ENCODE data around the gene LIMK2. TPM values are rescaled to one million over a fixed set of nuclear protein-coding genes. Genes with fewer than 3 reads are reported as not detected.

The LIMK2 gene
- total RNA-seq, 1 donor from 2014 or later: 248 TPM

GRCh38 chr22:31321421-31321820, 109.3 kb downstream of the LIMK2 start:
- no peaks in the 10 kb centered on the region for H3K27me3 Mint-ChIP-seq (ENCODE audit: unreplicated experiment)
- no peak overlapping the region for H3K4me3 Mint-ChIP-seq (ENCODE audit: unreplicated experiment)
- peaks cover 17% of the 10 kb centered on the region for H3K36me3 Mint-ChIP-seq (ENCODE audit: low read depth, unreplicated experiment)
- TF ChIP-seq, protein P1, sequence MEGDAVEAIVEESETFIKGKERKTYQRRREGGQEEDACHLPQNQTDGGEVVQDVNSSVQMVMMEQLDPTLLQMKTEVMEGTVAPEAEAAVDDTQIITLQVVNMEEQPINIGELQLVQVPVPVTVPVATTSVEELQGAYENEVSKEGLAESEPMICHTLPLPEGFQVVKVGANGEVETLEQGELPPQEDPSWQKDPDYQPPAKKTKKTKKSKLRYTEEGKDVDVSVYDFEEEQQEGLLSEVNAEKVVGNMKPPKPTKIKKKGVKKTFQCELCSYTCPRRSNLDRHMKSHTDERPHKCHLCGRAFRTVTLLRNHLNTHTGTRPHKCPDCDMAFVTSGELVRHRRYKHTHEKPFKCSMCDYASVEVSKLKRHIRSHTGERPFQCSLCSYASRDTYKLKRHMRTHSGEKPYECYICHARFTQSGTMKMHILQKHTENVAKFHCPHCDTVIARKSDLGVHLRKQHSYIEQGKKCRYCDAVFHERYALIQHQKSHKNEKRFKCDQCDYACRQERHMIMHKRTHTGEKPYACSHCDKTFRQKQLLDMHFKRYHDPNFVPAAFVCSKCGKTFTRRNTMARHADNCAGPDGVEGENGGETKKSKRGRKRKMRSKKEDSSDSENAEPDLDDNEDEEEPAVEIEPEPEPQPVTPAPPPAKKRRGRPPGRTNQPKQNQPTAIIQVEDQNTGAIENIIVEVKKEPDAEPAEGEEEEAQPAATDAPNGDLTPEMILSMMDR (IDR thresholded peaks at IDR 0.05; ENCODE audit: unreplicated experiment): no peak
- no peak for DNase-seq (ENCODE audit: low spot score)
- no peak overlapping the region for H3K27ac Mint-ChIP-seq (ENCODE audit: unreplicated experiment)
- H3K9me3 Mint-ChIP-seq (ENCODE audit: unreplicated experiment): no peaks in the 10 kb centered on the region
- H3K4me1 Mint-ChIP-seq (ENCODE audit: unreplicated experiment): no peaks in the 10 kb centered on the region

DNA sequence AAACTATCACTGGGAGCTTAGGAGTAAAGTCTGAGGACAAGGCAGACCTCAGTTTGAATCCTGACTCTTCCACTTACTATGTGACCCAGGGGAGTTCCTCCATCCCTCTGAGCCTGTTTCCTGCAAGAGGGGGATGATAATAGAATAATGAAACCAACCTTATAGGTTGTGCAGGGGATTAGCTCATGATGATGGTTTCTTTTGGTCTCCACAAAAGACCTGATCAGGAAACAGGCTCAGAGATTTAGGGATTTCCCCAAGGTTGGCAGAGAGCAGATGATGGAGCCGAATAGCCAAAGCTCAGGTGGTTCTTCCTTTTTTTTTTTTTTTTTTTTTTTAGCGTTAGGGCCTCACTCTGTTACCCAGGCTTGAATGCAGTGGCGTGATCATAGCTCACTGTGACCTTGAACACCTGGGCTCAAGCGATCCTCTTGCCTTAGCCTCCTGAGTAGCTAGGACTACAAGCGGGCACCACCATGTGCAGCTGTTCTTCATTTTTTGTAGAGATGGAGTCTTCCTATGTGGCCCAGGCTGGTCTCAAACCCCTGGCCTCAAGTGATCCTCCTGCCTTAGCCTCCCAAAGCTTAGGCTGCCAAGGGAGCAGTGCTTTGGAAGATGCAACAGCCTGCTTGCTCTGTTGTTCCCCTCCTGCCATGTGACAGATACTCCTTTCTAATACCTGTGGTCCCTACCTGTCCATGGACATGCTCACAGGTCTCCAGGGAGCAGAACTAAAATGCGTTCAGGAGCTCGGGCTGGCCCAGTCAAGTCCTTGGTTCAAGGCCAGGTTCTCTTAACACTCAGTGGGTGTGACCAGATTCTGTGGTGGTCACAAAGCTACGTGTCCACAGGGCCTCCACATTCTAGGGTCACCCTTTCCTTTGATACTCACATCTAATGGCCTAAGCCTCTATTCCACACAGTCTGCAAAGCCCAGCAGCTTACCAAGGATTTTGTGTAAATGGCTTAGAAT, 111.8 kb downstream of the LIMK2 start:
- no peak overlapping the region for H3K27ac Mint-ChIP-seq (ENCODE audit: unreplicated experiment)
- H3K9me3 Mint-ChIP-seq (ENCODE audit: unreplicated experiment): no peaks in the 10 kb centered on the region
- H3K36me3 Mint-ChIP-seq (ENCODE audit: low read depth, unreplicated experiment): peaks cover 26% of the 10 kb centered on the region
- DNase-seq (ENCODE audit: low spot score): no peak
- H3K4me1 Mint-ChIP-seq (ENCODE audit: unreplicated experiment): no peaks in the 10 kb centered on the region
- TF ChIP-seq, protein P1 (IDR thresholded peaks at IDR 0.05; ENCODE audit: unreplicated experiment): no peak
- H3K27me3 Mint-ChIP-seq (ENCODE audit: unreplicated experiment): peaks cover 2% of the 10 kb centered on the region
- H3K4me3 Mint-ChIP-seq (ENCODE audit: unreplicated experiment): no peak overlapping the region

DNA sequence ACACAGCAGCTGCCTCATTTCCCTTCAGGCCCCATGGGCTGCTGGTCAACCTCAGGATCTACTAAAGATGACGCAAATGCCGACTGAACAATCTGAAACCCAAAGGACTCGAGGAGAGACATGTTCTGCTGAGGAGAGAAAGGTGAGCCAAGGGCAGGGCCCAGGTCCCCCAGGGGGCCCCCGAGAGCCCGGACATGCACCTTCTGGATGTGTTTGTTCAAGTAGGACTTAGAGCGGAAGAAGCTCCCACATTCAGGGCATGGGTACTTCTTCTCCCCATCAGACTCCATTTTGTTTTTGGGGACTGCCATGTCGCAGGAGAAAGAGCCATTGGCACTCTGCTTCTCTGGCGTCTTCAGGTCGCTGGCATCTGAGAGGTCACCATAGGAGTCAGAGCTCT, 114.8 kb downstream of the LIMK2 start:
- TF ChIP-seq, protein P1 (IDR thresholded peaks at IDR 0.05; ENCODE audit: unreplicated experiment): no peak
- H3K36me3 Mint-ChIP-seq (ENCODE audit: low read depth, unreplicated experiment): peaks cover 35% of the 10 kb centered on the region

GRCh38 chr22:31327806-31328543, 115.9 kb downstream of the LIMK2 start:
- no peak overlapping the region for H3K27ac Mint-ChIP-seq (ENCODE audit: unreplicated experiment)
- TF ChIP-seq, protein P1 (IDR thresholded peaks at IDR 0.05; ENCODE audit: unreplicated experiment): no peak
- peaks cover 2% of the 10 kb centered on the region for H3K27me3 Mint-ChIP-seq (ENCODE audit: unreplicated experiment)
- no peak for DNase-seq (ENCODE audit: low spot score)
- no peak overlapping the region for H3K4me3 Mint-ChIP-seq (ENCODE audit: unreplicated experiment)
- H3K9me3 Mint-ChIP-seq (ENCODE audit: unreplicated experiment): no peaks in the 10 kb centered on the region
- no peaks in the 10 kb centered on the region for H3K4me1 Mint-ChIP-seq (ENCODE audit: unreplicated experiment)
- H3K36me3 Mint-ChIP-seq (ENCODE audit: low read depth, unreplicated experiment): peaks cover 41% of the 10 kb centered on the region

More for the DNA sequence above, 114.8 kb downstream of the LIMK2 start:
- Mint-ChIP-seq H3K27ac (ENCODE audit: unreplicated experiment) (no peak overlapping the region), H3K27me3 (ENCODE audit: unreplicated experiment) (peaks cover 2% of the 10 kb centered on the region), H3K4me3 (ENCODE audit: unreplicated experiment) (no peak overlapping the region), H3K9me3 (ENCODE audit: unreplicated experiment) (no peaks in the 10 kb centered on the region), H3K4me1 (ENCODE audit: unreplicated experiment) (no peaks in the 10 kb centered on the region)
- no peak for DNase-seq (ENCODE audit: low spot score)
